Measurements from ENCODE around the gene ZNF235.
"Not testable (repeated sequence)": the region's sequence is repeated elsewhere in the genome, so short reads cannot be mapped to it uniquely, and the experiment has no call there.

ZNF235 gene

GRCh38 chr19:44304659-44305193 lies at the start of gene ZNF235:
Gene ZNF235, minus strand, starts transcription at chr19:44305025. Its CDS starts 1,621 bp downstream, at chr19:44303404.
- Histone ChIP-seq H3K27ac (ENCODE audit: low read depth, low read length) (peak within 1 kb of the TSS; percentile 76), H3K4me3 (ENCODE audit: low read depth, low read length) (peak within 1 kb of the TSS; percentile 89), H3K9ac (ENCODE audit: low read depth, low read length) (peak within 1 kb of the TSS; percentile 68), H3K9me3 (ENCODE audit: control insufficient read depth, insufficient read depth, low read length) (peaks cover 7% of the 10 kb centered on the region; the same call in 1 of the 2 replicates), H3K27me3 (ENCODE audit: control insufficient read depth, insufficient read depth, low read length) (no peaks in the 10 kb centered on the region), H3K4me1 (ENCODE audit: control insufficient read depth, insufficient read depth, low read length) (no peaks in the 10 kb centered on the region), H3K36me3 (ENCODE audit: control insufficient read depth, insufficient read depth, low read length) (peaks cover 23% of the 10 kb centered on the region)

- no peak overlapping the region for H3K9ac ChIP-seq (ENCODE audit: low read depth, low read length)
These were observed 41.7 kb upstream of the ZNF235 start for GRCh38 chr19:44346556-44346955.

GRCh38 chr19:44345959-44346358 lies 41.1 kb upstream of the ZNF235 start:
- H3K9me3 ChIP-seq (ENCODE audit: control insufficient read depth, insufficient read depth, low read length) = peaks cover 52% of the 10 kb centered on the region
- H3K4me3 ChIP-seq (ENCODE audit: low read depth, low read length) = no peak overlapping the region
- no peak overlapping the region for H3K27ac ChIP-seq (ENCODE audit: low read depth, low read length)
- no peaks in the 10 kb centered on the region for H3K27me3 ChIP-seq (ENCODE audit: control insufficient read depth, insufficient read depth, low read length)
- H3K36me3 ChIP-seq (ENCODE audit: control insufficient read depth, insufficient read depth, low read length) = no peaks in the 10 kb centered on the region
- H3K4me1 ChIP-seq (ENCODE audit: control insufficient read depth, insufficient read depth, low read length) = no peaks in the 10 kb centered on the region
- no peak overlapping the region for H3K9ac ChIP-seq (ENCODE audit: low read depth, low read length)

More at GRCh38 chr19:44346556-44346955, 41.7 kb upstream of the ZNF235 start:
- Histone ChIP-seq H3K9me3 (ENCODE audit: control insufficient read depth, insufficient read depth, low read length) (peaks cover 54% of the 10 kb centered on the region), H3K27me3 (ENCODE audit: control insufficient read depth, insufficient read depth, low read length) (no peaks in the 10 kb centered on the region), H3K4me3 (ENCODE audit: low read depth, low read length) (no peak overlapping the region), H3K27ac (ENCODE audit: low read depth, low read length) (no peak overlapping the region), H3K36me3 (ENCODE audit: control insufficient read depth, insufficient read depth, low read length) (no peaks in the 10 kb centered on the region), H3K4me1 (ENCODE audit: control insufficient read depth, insufficient read depth, low read length) (no peaks in the 10 kb centered on the region)

- H3K9ac ChIP-seq (ENCODE audit: low read depth, low read length) = no peak overlapping the region
- no peaks in the 10 kb centered on the region for H3K4me1 ChIP-seq (ENCODE audit: control insufficient read depth, insufficient read depth, low read length)
- no peak overlapping the region for H3K27ac ChIP-seq (ENCODE audit: low read depth, low read length)
- H3K9me3 ChIP-seq (ENCODE audit: control insufficient read depth, insufficient read depth, low read length) = peaks cover 50% of the 10 kb centered on the region
- H3K36me3 ChIP-seq (ENCODE audit: control insufficient read depth, insufficient read depth, low read length) = peaks cover 6% of the 10 kb centered on the region
- no peak overlapping the region for H3K4me3 ChIP-seq (ENCODE audit: low read depth, low read length)
- no peaks in the 10 kb centered on the region for H3K27me3 ChIP-seq (ENCODE audit: control insufficient read depth, insufficient read depth, low read length)
These were observed 39.4 kb upstream of the ZNF235 start for GRCh38 chr19:44344255-44344654.

GRCh38 chr19:44341794-44342193 lies 37.0 kb upstream of the ZNF235 start:
- Histone ChIP-seq H3K9me3 (ENCODE audit: control insufficient read depth, insufficient read depth, low read length) (peaks cover 57% of the 10 kb centered on the region), H3K4me3 (ENCODE audit: low read depth, low read length) (no peak overlapping the region), H3K9ac (ENCODE audit: low read depth, low read length) (no peak overlapping the region), H3K27ac (ENCODE audit: low read depth, low read length) (no peak overlapping the region), H3K36me3 (ENCODE audit: control insufficient read depth, insufficient read depth, low read length) (peaks cover 17% of the 10 kb centered on the region), H3K27me3 (ENCODE audit: control insufficient read depth, insufficient read depth, low read length) (no peaks in the 10 kb centered on the region), H3K4me1 (ENCODE audit: control insufficient read depth, insufficient read depth, low read length) (no peaks in the 10 kb centered on the region)

- peaks cover 52% of the 10 kb centered on the region for H3K36me3 ChIP-seq (ENCODE audit: control insufficient read depth, insufficient read depth, low read length)
- not testable (repeated sequence) for H3K4me3 ChIP-seq (ENCODE audit: low read depth, low read length)
- peaks cover 93% of the 10 kb centered on the region for H3K9me3 ChIP-seq (ENCODE audit: control insufficient read depth, insufficient read depth, low read length)
These were observed 29.8 kb upstream of the ZNF235 start for GRCh38 chr19:44334639-44335038.

GRCh38 chr19:44332145-44332544 lies 27.3 kb upstream of the ZNF235 start:
- Histone ChIP-seq H3K36me3 (ENCODE audit: control insufficient read depth, insufficient read depth, low read length) (peaks cover 48% of the 10 kb centered on the region), H3K4me3 (ENCODE audit: low read depth, low read length) (no peak overlapping the region), H3K4me1 (ENCODE audit: control insufficient read depth, insufficient read depth, low read length) (no peaks in the 10 kb centered on the region), H3K27me3 (ENCODE audit: control insufficient read depth, insufficient read depth, low read length) (no peaks in the 10 kb centered on the region), H3K27ac (ENCODE audit: low read depth, low read length) (no peak overlapping the region), H3K9me3 (ENCODE audit: control insufficient read depth, insufficient read depth, low read length) (peaks cover 97% of the 10 kb centered on the region), H3K9ac (ENCODE audit: low read depth, low read length) (no peak overlapping the region)

More at GRCh38 chr19:44334639-44335038, 29.8 kb upstream of the ZNF235 start:
- H3K27me3 ChIP-seq (ENCODE audit: control insufficient read depth, insufficient read depth, low read length); H3K27ac ChIP-seq (ENCODE audit: low read depth, low read length); H3K4me1 ChIP-seq (ENCODE audit: control insufficient read depth, insufficient read depth, low read length); H3K9ac ChIP-seq (ENCODE audit: low read depth, low read length): not testable (repeated sequence)

- Histone ChIP-seq H3K9ac (ENCODE audit: low read depth, low read length) (no peak overlapping the region), H3K4me3 (ENCODE audit: low read depth, low read length) (no peak overlapping the region), H3K9me3 (ENCODE audit: control insufficient read depth, insufficient read depth, low read length) (peaks cover 74% of the 10 kb centered on the region), H3K27me3 (ENCODE audit: control insufficient read depth, insufficient read depth, low read length) (no peaks in the 10 kb centered on the region), H3K27ac (ENCODE audit: low read depth, low read length) (no peak overlapping the region), H3K36me3 (ENCODE audit: control insufficient read depth, insufficient read depth, low read length) (no peaks in the 10 kb centered on the region), H3K4me1 (ENCODE audit: control insufficient read depth, insufficient read depth, low read length) (no peaks in the 10 kb centered on the region)
These were observed 11.1 kb upstream of the ZNF235 start for GRCh38 chr19:44315883-44316282.

GRCh38 chr19:44313231-44313630 lies 8.4 kb upstream of the ZNF235 start:
- Histone ChIP-seq H3K27ac (ENCODE audit: low read depth, low read length) (no peak overlapping the region), H3K9ac (ENCODE audit: low read depth, low read length) (no peak overlapping the region), H3K27me3 (ENCODE audit: control insufficient read depth, insufficient read depth, low read length) (no peaks in the 10 kb centered on the region), H3K36me3 (ENCODE audit: control insufficient read depth, insufficient read depth, low read length) (no peaks in the 10 kb centered on the region), H3K4me3 (ENCODE audit: low read depth, low read length) (no peak overlapping the region), H3K4me1 (ENCODE audit: control insufficient read depth, insufficient read depth, low read length) (no peaks in the 10 kb centered on the region), H3K9me3 (ENCODE audit: control insufficient read depth, insufficient read depth, low read length) (peaks cover 64% of the 10 kb centered on the region)

GRCh38 chr19:44308011-44308410 lies 3.2 kb upstream of the ZNF235 start:
- H3K9ac ChIP-seq (ENCODE audit: low read depth, low read length) = no peak overlapping the region
- H3K9me3 ChIP-seq (ENCODE audit: control insufficient read depth, insufficient read depth, low read length) = peaks cover 23% of the 10 kb centered on the region
- no peaks in the 10 kb centered on the region for H3K4me1 ChIP-seq (ENCODE audit: control insufficient read depth, insufficient read depth, low read length)
- H3K36me3 ChIP-seq (ENCODE audit: control insufficient read depth, insufficient read depth, low read length) = no peaks in the 10 kb centered on the region
- H3K27me3 ChIP-seq (ENCODE audit: control insufficient read depth, insufficient read depth, low read length) = no peaks in the 10 kb centered on the region
- no peak overlapping the region for H3K27ac ChIP-seq (ENCODE audit: low read depth, low read length)
- no peak overlapping the region for H3K4me3 ChIP-seq (ENCODE audit: low read depth, low read length)

GRCh38 chr19:44306283-44306682 lies 1.5 kb upstream of the ZNF235 start:
- peaks cover 10% of the 10 kb centered on the region; the same call in 1 of the 2 replicates for H3K36me3 ChIP-seq (ENCODE audit: control insufficient read depth, insufficient read depth, low read length)
- no peaks in the 10 kb centered on the region for H3K27me3 ChIP-seq (ENCODE audit: control insufficient read depth, insufficient read depth, low read length)
- no peaks in the 10 kb centered on the region for H3K4me1 ChIP-seq (ENCODE audit: control insufficient read depth, insufficient read depth, low read length)
- peaks cover 19% of the 10 kb centered on the region for H3K9me3 ChIP-seq (ENCODE audit: control insufficient read depth, insufficient read depth, low read length)
- H3K27ac ChIP-seq (ENCODE audit: low read depth, low read length) = no peak overlapping the region
- no peak overlapping the region for H3K4me3 ChIP-seq (ENCODE audit: low read depth, low read length)
- no peak overlapping the region for H3K9ac ChIP-seq (ENCODE audit: low read depth, low read length)

All from HUES48 (cell line).